ENCODE data around the gene ERC2.

ERC2 gene

GRCh38 chr3:56238299-56238698 lies 230.0 kb downstream of the ERC2 start:
- peak; percentile 30 for DNase-seq

- DNase-seq = no peak
Measured at GRCh38 chr3:56233742-56234141, 234.5 kb downstream of the ERC2 start.

- DNase-seq = no peak
Measured at GRCh38 chr3:56229311-56229710, 239.0 kb downstream of the ERC2 start.

- no peak for DNase-seq
Measured at GRCh38 chr3:56222866-56223265, 245.4 kb downstream of the ERC2 start.

GRCh38 chr3:56219894-56220805 lies 248.1 kb downstream of the ERC2 start:
- no peak for DNase-seq

GRCh38 chr3:56209982-56210751 lies 258.1 kb downstream of the ERC2 start:
- no peak for DNase-seq

- DNase-seq = no peak
Measured at GRCh38 chr3:56207922-56208321, 260.3 kb downstream of the ERC2 start.

- no peak for DNase-seq
Measured at GRCh38 chr3:56205406-56205805, 262.9 kb downstream of the ERC2 start.

GRCh38 chr3:56202997-56203396 lies 265.3 kb downstream of the ERC2 start:
- no peak for DNase-seq

- DNase-seq = no peak
Measured at GRCh38 chr3:56201407-56201806, 266.9 kb downstream of the ERC2 start.

GRCh38 chr3:56200251-56200650 lies 268.0 kb downstream of the ERC2 start:
- no peak for DNase-seq

- DNase-seq = no peak
Measured at GRCh38 chr3:56197991-56198390, 270.3 kb downstream of the ERC2 start.

- DNase-seq = no peak
Measured at GRCh38 chr3:56197259-56197965, 270.9 kb downstream of the ERC2 start.

- no peak for DNase-seq
Measured at GRCh38 chr3:56196700-56197099, 271.6 kb downstream of the ERC2 start.

GRCh38 chr3:56193519-56193918 lies 274.7 kb downstream of the ERC2 start:
- DNase-seq = no peak

GRCh38 chr3:56192001-56192400 lies 276.3 kb downstream of the ERC2 start:
- no peak for DNase-seq

- no peak for DNase-seq
Measured at GRCh38 chr3:56190771-56191305, 277.4 kb downstream of the ERC2 start.

- no peak for DNase-seq
Measured at GRCh38 chr3:56190130-56190529, 278.1 kb downstream of the ERC2 start.

- DNase-seq = no peak
Measured at GRCh38 chr3:56189536-56189935, 278.7 kb downstream of the ERC2 start.

GRCh38 chr3:56188201-56188600 lies 280.1 kb downstream of the ERC2 start:
- no peak for DNase-seq

- DNase-seq = no peak
Measured at GRCh38 chr3:56187051-56187450, 281.2 kb downstream of the ERC2 start.

GRCh38 chr3:56185827-56186226 lies 282.4 kb downstream of the ERC2 start:
- DNase-seq = no peak

- no peak for DNase-seq
Measured at GRCh38 chr3:56183529-56183928, 284.7 kb downstream of the ERC2 start.

Data from DMS79 treated with DMSO at 0.1 percent for 48 hours (cell line).